ENCODE measurements around the gene FLNB.

FLNB gene

GRCh38 chr3:58190882-58191281 is 182.7 kb downstream of the FLNB start:
- ATAC-seq, result no peak
- TF ChIP-seq ESRRG (CRISPR knock-in tag; IDR thresholded peaks at IDR 0.05), result no peak
- no peak for TF ChIP-seq TOX (CRISPR knock-in tag; IDR thresholded peaks at IDR 0.05; ENCODE audit: borderline replicate concordance)
- no peak for TF ChIP-seq TSHZ2 (CRISPR knock-in tag; IDR thresholded peaks at IDR 0.05)
- no peak for TF ChIP-seq CSDC2 (CRISPR knock-in tag; IDR thresholded peaks at IDR 0.05)
- no peak for TF ChIP-seq PATZ1 (CRISPR knock-in tag; IDR thresholded peaks at IDR 0.05; ENCODE audit: borderline replicate concordance)
- TF ChIP-seq, protein P1, sequence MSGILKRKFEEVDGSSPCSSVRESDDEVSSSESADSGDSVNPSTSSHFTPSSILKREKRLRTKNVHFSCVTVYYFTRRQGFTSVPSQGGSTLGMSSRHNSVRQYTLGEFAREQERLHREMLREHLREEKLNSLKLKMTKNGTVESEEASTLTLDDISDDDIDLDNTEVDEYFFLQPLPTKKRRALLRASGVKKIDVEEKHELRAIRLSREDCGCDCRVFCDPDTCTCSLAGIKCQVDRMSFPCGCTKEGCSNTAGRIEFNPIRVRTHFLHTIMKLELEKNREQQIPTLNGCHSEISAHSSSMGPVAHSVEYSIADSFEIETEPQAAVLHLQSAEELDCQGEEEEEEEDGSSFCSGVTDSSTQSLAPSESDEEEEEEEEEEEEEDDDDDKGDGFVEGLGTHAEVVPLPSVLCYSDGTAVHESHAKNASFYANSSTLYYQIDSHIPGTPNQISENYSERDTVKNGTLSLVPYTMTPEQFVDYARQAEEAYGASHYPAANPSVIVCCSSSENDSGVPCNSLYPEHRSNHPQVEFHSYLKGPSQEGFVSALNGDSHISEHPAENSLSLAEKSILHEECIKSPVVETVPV (CRISPR knock-in tag; IDR thresholded peaks at IDR 0.05), result no peak
- TF ChIP-seq ZNF70 (CRISPR knock-in tag; IDR thresholded peaks at IDR 0.05), result no peak
- TF ChIP-seq, protein P2, sequence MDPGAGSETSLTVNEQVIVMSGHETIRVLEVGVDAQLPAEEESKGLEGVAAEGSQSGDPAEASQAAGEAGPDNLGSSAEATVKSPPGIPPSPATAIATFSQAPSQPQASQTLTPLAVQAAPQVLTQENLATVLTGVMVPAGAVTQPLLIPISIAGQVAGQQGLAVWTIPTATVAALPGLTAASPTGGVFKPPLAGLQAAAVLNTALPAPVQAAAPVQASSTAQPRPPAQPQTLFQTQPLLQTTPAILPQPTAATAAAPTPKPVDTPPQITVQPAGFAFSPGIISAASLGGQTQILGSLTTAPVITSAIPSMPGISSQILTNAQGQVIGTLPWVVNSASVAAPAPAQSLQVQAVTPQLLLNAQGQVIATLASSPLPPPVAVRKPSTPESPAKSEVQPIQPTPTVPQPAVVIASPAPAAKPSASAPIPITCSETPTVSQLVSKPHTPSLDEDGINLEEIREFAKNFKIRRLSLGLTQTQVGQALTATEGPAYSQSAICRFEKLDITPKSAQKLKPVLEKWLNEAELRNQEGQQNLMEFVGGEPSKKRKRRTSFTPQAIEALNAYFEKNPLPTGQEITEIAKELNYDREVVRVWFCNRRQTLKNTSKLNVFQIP (CRISPR knock-in tag; IDR thresholded peaks at IDR 0.05; ENCODE audit: borderline replicate concordance, low read depth), result no peak
- TF ChIP-seq ZNF8 (CRISPR knock-in tag; IDR thresholded peaks at IDR 0.05), result no peak
- TF ChIP-seq ZC3H10 (CRISPR knock-in tag; IDR thresholded peaks at IDR 0.05), result no peak
- TF ChIP-seq ZFP3 (CRISPR knock-in tag; IDR thresholded peaks at IDR 0.05), result no peak
- TF ChIP-seq RARB (CRISPR knock-in tag; IDR thresholded peaks at IDR 0.05), result no peak
- no peak for TF ChIP-seq BACH2 (CRISPR knock-in tag; IDR thresholded peaks at IDR 0.05; ENCODE audit: borderline replicate concordance)
- no peak for TF ChIP-seq CREB5 (CRISPR knock-in tag; IDR thresholded peaks at IDR 0.05; ENCODE audit: low read depth)
- TF ChIP-seq OSR1 (CRISPR knock-in tag; IDR thresholded peaks at IDR 0.05), result no peak
- TF ChIP-seq PPARA (CRISPR knock-in tag; IDR thresholded peaks at IDR 0.05; ENCODE audit: borderline replicate concordance), result no peak
- no peak for TF ChIP-seq GLIS3 (CRISPR knock-in tag; IDR thresholded peaks at IDR 0.05)
- TF ChIP-seq ZNF565 (CRISPR knock-in tag; conservative IDR thresholded peaks at IDR 0.05; ENCODE audit: low read depth), result no peak

- ATAC-seq, result no peak
Measured at GRCh38 chr3:58191361-58191991, 183.3 kb downstream of the FLNB start.

More at GRCh38 chr3:58191361-58191991, 183.3 kb downstream of the FLNB start:
- TF ChIP-seq CREB5 (CRISPR knock-in tag; IDR thresholded peaks at IDR 0.05; ENCODE audit: low read depth), result no peak
- TF ChIP-seq CSDC2 (CRISPR knock-in tag; IDR thresholded peaks at IDR 0.05), result no peak
- no peak for TF ChIP-seq PATZ1 (CRISPR knock-in tag; IDR thresholded peaks at IDR 0.05; ENCODE audit: borderline replicate concordance)

Measured in SK-N-SH treated with all-trans-retinoic acid at 6 μM for 48 hours (cell line).